GM12891 (cell line): Measurements from ENCODE around the gene THSD7B.

Experiments
- POLR2A ChIP-seq: IDR thresholded peaks from 2 replicates; pipeline ENCODE4 v1.6.1; 2011; ENCODE audit warnings: low read depth, low read length, control low read depth
- POLR2AphosphoS5 ChIP-seq: IDR thresholded peaks from 2 replicates; pipeline ENCODE4 v1.6.1; 2011; ENCODE audit warnings: low read depth, low read length, control low read depth
- SPI1 ChIP-seq: IDR thresholded peaks from 2 replicates; pipeline ENCODE4 v1.6.1; 2011; ENCODE audit warnings: low read depth, low read length, control low read depth

- TF ChIP-seq POLR2A (no peak), POLR2AphosphoS5 (no peak), SPI1 (no peak)
Observed at GRCh38 chr2:137444970-137445369, 679.6 kb downstream of the THSD7B start.
